Body of pancreas (tissue), 4 donors: Measurements from ENCODE around the gene FAM89B. TPM values are rescaled to one million over a fixed set of nuclear protein-coding genes. Genes with fewer than 3 reads are reported as not detected.

Source experiments
- ATAC-seq: fragments of 150-250 bp; one replicate; pipeline ENCODE4 v1.9.1; 2016
- DNase-seq, 4 donors: peaks; one replicate each; pipeline ENCODE4 v3.0.0-alpha.2; 2019
- H3K27ac ChIP-seq, 4 donors: fragments of 200-600 bp; sonication (generic); 1 replicate in 3 of 4; 2 replicates in 1 of 4; pipeline versions ENCODE4 v1.5.1 to v1.6.1; 2016 to 2019; ENCODE audit warnings: mild to moderate bottlenecking in 1 of 4, mixed read lengths in 1 of 4, moderate library complexity in 1 of 4
- H3K27me3 ChIP-seq, 2 donors: fragments of 200-600 bp; sonication (generic); one replicate each; pipeline ENCODE4 v1.6.0; 2016; ENCODE audit warnings: mild to moderate bottlenecking in 1 of 2
- H3K36me3 ChIP-seq, 2 donors: fragments of 200-600 bp; sonication (generic); replicated peaks in 1 of 2; 2 replicates each; pipeline ENCODE4 v1.5.1; 2016; ENCODE audit warnings: low read depth in 2 of 2; ENCODE audit not compliant: insufficient read depth in 1 of 2
- H3K4me1 ChIP-seq: fragments of 200-600 bp; sonication (generic); one replicate; pipeline ENCODE4 v1.6.0; 2016
- H3K4me3 ChIP-seq, 2 donors: fragments of 200-600 bp; sonication (generic); 1 replicate in 1 of 2; 2 replicates in 1 of 2; pipeline ENCODE4 v1.5.1; 2016 to 2019
- H3K9me3 ChIP-seq, 3 donors: fragments of 200-600 bp; sonication (generic); 1 replicate in 2 of 3; 2 replicates in 1 of 3; pipeline ENCODE4 v1.5.1; 2016
- CTCF ChIP-seq, 7 experiments: fragments of 450-650 bp in 4 of 7; fragments of 200-600 bp in 3 of 7; sonication (generic) in 3 of 7; IDR thresholded peaks; one replicate each; pipeline ENCODE4 v1.5.1; 2016 to 2019; ENCODE audit warnings: antibody characterized with exemption in 7 of 7
- POLR2A ChIP-seq, 3 donors: fragments of 450-650 bp; IDR thresholded peaks; one replicate each; pipeline ENCODE4 v1.6.1; 2016; ENCODE audit warnings: antibody characterized with exemption in 3 of 3, mild to moderate bottlenecking in 2 of 3
- WGBS, 2 donors: methylation state at CpG; one replicate each; pipeline ENCODE4 v1.1.5; 2017; 5-methylcytosine and 5-hydroxymethylcytosine counted together
- intact Hi-C: fragments of 100-400 bp; cut with DNase I; formaldehyde crosslinking; loops from one replicate; pipeline ENCODE4 v1.15.1; 2023
- small RNA-seq: library from RNA; depleted of rRNA; stranded (forward); fragments of <200 nt; gene quantifications from one replicate; pipeline ENCODE3, GENCODE V24; 2016
- total RNA-seq, 2 donors: library from RNA; depleted of rRNA; stranded (reverse); fragments of >200 nt; gene quantifications; one replicate each; pipeline ENCODE4 v1.1.0, GENCODE V29; 2016

The FAM89B gene
- total RNA-seq, 2 donors from 2014 or later, result 44.8 to 116 TPM

- H3K4me3 ChIP-seq, result no peak overlapping the region
- peaks cover 19 to 21% of the 10 kb centered on the region in 2 donors for H3K36me3 ChIP-seq
- WGBS, 2 donors, result 92% methylated on average over 5 to 19 of the region's 19 CpGs
- intact Hi-C loops, result no loop called here
- H3K27ac ChIP-seq, result no peak overlapping the region
- no peaks in the 10 kb centered on the region for H3K9me3 ChIP-seq
- H3K27me3 ChIP-seq, result no peaks in the 10 kb centered on the region
- DNase-seq (no peak), ATAC-seq (no peak)
- peaks cover 18% of the 10 kb centered on the region for H3K4me1 ChIP-seq
- TF ChIP-seq CTCF (IDR thresholded peaks at IDR 0.05), result no peak
- TF ChIP-seq POLR2A (IDR thresholded peaks at IDR 0.05), result no peak
These were observed 48.3 kb downstream of the FAM89B start for GRCh38 chr11:65620666-65621065.

- H3K27me3 ChIP-seq, result no peaks in the 10 kb centered on the region
- no peaks in the 10 kb centered on the region for H3K9me3 ChIP-seq
- H3K36me3 ChIP-seq, result peaks cover 21% of the 10 kb centered on the region in 2 donors
- 89 to 96% methylated on average over 4 to 14 of the region's 14 CpGs for WGBS, 2 donors
- TF ChIP-seq POLR2A (IDR thresholded peaks at IDR 0.05) (no peak), CTCF (IDR thresholded peaks at IDR 0.05) (no peak)
- peaks cover 13% of the 10 kb centered on the region for H3K4me1 ChIP-seq
- no peak for DNase-seq
- H3K27ac ChIP-seq, result no peak overlapping the region
- H3K4me3 ChIP-seq, result no peak overlapping the region
- intact Hi-C loops, result no loop called here
- ATAC-seq, result no peak
These were observed 49.1 kb downstream of the FAM89B start for GRCh38 chr11:65621460-65621859.

GRCh38 chr11:65622011-65622410 is 49.7 kb downstream of the FAM89B start:
- WGBS, 2 donors, result 84 to 95% methylated on average over 5 to 15 of the region's 16 CpGs
- Histone ChIP-seq H3K4me1 (peaks cover 7% of the 10 kb centered on the region), H3K36me3 (peaks cover 21 to 25% of the 10 kb centered on the region in 2 donors), H3K27ac (no peak overlapping the region), H3K9me3 (no peaks in the 10 kb centered on the region), H3K27me3 (no peaks in the 10 kb centered on the region), H3K4me3 (no peak overlapping the region)
- DNase-seq, result no peak
- ATAC-seq, result no peak
- TF ChIP-seq CTCF (IDR thresholded peaks at IDR 0.05) (no peak), POLR2A (IDR thresholded peaks at IDR 0.05) (no peak)
- intact Hi-C loops, result no loop called here

- ATAC-seq (no peak), DNase-seq (no peak)
- peaks cover 17 to 30% of the 10 kb centered on the region in 2 donors for H3K36me3 ChIP-seq
- 94 to 95% methylated on average over 9 to 14 of the region's 14 CpGs for whole genome bisulfite sequencing, 2 donors
- no peaks in the 10 kb centered on the region for H3K9me3 ChIP-seq
- intact Hi-C loops, result no loop called here
- H3K4me1 ChIP-seq, result no peaks in the 10 kb centered on the region
- no peak overlapping the region for H3K4me3 ChIP-seq
- H3K27me3 ChIP-seq, result no peaks in the 10 kb centered on the region
- no peak for TF ChIP-seq CTCF (IDR thresholded peaks at IDR 0.05)
- TF ChIP-seq POLR2A (IDR thresholded peaks at IDR 0.05), result no peak
- no peak overlapping the region for H3K27ac ChIP-seq
These were observed 50.8 kb downstream of the FAM89B start for GRCh38 chr11:65623177-65623576.

Small RNAs within 50 kb of the gene (small RNA-seq; reads per million reads assigned to genes)
- not detected for gene AP001362.1

Other genes starting within 250 kb of the FAM89B start
- 10 to 100 TPM; 18.1 to 30.1 TPM for gene DPF2, start 238.7 kb upstream of the FAM89B start, total RNA-seq
- not detected for gene TIGD3, start 217.8 kb upstream of the FAM89B start, total RNA-seq
- gene SLC25A45, start 189.9 kb upstream of the FAM89B start, total RNA-seq, result 10 to 100 TPM; 52.4 to 67.2 TPM
- 10 to 100 TPM; 20.0 to 46.8 TPM for gene FRMD8, start 185.9 kb upstream of the FAM89B start, total RNA-seq
- gene NEAT1, start 149.7 kb upstream of the FAM89B start, total RNA-seq, result 100 to 1,000 TPM; 376 to 539 TPM
- over 10,000 TPM; 10,129 to 14,092 TPM for gene MALAT1, start 73.5 kb upstream of the FAM89B start, total RNA-seq
- gene SCYL1, start 47.5 kb upstream of the FAM89B start, total RNA-seq, result 10 to 100 TPM; 55.0 to 62.3 TPM
- 100 to 1,000 TPM; 131 to 330 TPM for gene LTBP3, start 14.2 kb upstream of the FAM89B start, total RNA-seq
- 10 to 100 TPM; 39.2 to 66.9 TPM for gene ZNRD2, start 2.1 kb upstream of the FAM89B start, total RNA-seq
- gene EHBP1L1, start 3.5 kb downstream of the FAM89B start, total RNA-seq, result 10 to 100 TPM; 35.0 to 76.1 TPM
- gene KCNK7, start 23.3 kb downstream of the FAM89B start, total RNA-seq, result 1 to 10 TPM in 1 of 2 donors, under 1 TPM in 1; 0.66 to 1.0 TPM
- 10 to 100 TPM; 31.6 to 94.9 TPM for gene MAP3K11, start 41.7 kb downstream of the FAM89B start, total RNA-seq
- 10 to 100 TPM; 21.8 to 56.7 TPM for gene PCNX3, start 43.2 kb downstream of the FAM89B start, total RNA-seq
- 10 to 100 TPM; 23.6 to 29.3 TPM for gene SIPA1, start 65.6 kb downstream of the FAM89B start, total RNA-seq
- gene RELA, start 90.4 kb downstream of the FAM89B start, total RNA-seq, result 10 to 100 TPM; 27.5 to 45.8 TPM
- gene KAT5, start 139.7 kb downstream of the FAM89B start, total RNA-seq, result 10 to 100 TPM; 38.9 to 45.5 TPM
- 100 to 1,000 TPM in 1 of 2 donors, 10 to 100 TPM in 1; 45.4 to 112 TPM for gene RNASEH2C, start 148.3 kb downstream of the FAM89B start, total RNA-seq
- gene AP5B1, start 208.4 kb downstream of the FAM89B start, total RNA-seq, result 10 to 100 TPM; 18.2 to 33.9 TPM
- 1 to 10 TPM in 1 of 2 donors, under 1 TPM in 1; 0.78 to 1.3 TPM for gene OVOL1, start 214.5 kb downstream of the FAM89B start, total RNA-seq